GM12878 (cell line): ENCODE measurements around the gene MIA2. TPM values are rescaled to one million over a fixed set of nuclear protein-coding genes. Genes with fewer than 3 reads are reported as not detected.

Experiments used
- ATAC-seq: fragments of 200-7000 bp; cut with Tn5 transposase; 3 replicates; pipeline ENCODE4 v1.9.1; 2020; ENCODE audit warnings: mild to moderate bottlenecking, moderate library complexity
- BruUV-seq: library from RNA; stranded (reverse); fragments of 400-500 nt; replicated peaks from 2 replicates; lab custom pipeline; 2021; lab: Mats Ljungman, UMichigan
- CTCF ChIA-PET: fragments of 300-600 bp; sonication (Branson Sonifier 250); formaldehyde crosslinking; extraction: SDS; loops from one replicate; lab custom pipeline; 2021; ENCODE audit warnings: inconsistent platforms; lab: Yijun Ruan, JAX
- POLR2A ChIA-PET: fragments of 350-600 bp; formaldehyde crosslinking; extraction: SDS; loops from one replicate; lab custom pipeline; 2021; ENCODE audit warnings: inconsistent platforms; lab: Charles Lee
- RAD21 ChIA-PET: fragments of 300-600 bp; sonication (Branson Sonifier 250); formaldehyde crosslinking; loops from one replicate; lab custom pipeline; 2023; ENCODE audit warnings: antibody characterized with exemption; ENCODE audit not compliant: unreplicated experiment; lab: Charles Lee
- SMC1A ChIA-PET: fragments of 300-600 bp; sonication (Branson Sonifier 250); formaldehyde crosslinking; loops from one replicate; lab custom pipeline; 2023; ENCODE audit not compliant: unreplicated experiment, uncharacterized antibody; lab: Charles Lee
- DNase-seq: peaks from one replicate; pipeline ENCODE4 v3.0.0-alpha.2; 2011; ENCODE audit warnings: low read depth, low spot score
- FAIRE-seq: peaks from 3 replicates; lab custom pipeline; 2011; peaks lifted over from hg19 to GRCh38; lab: Jason Lieb, UNC
- H2AFZ ChIP-seq: 2 replicates; pipeline ENCODE4 v1.6.0; 2011; ENCODE audit warnings: low read depth, low read length, control low read depth; ENCODE audit not compliant: control insufficient read depth
- H3K27ac ChIP-seq: 2 replicates; pipeline ENCODE4 v1.5.1; 2011; ENCODE audit warnings: control low read depth; ENCODE audit not compliant: control insufficient read depth, insufficient read depth
- H3K27me3 ChIP-seq, 2 experiments: replicated peaks in 1 of 2; 2 replicates each; pipeline versions ENCODE4 v1.6.0 to v1.6.1; 2011; ENCODE audit warnings: low read length in 1 of 2; ENCODE audit not compliant: control insufficient read depth in 2 of 2, insufficient read depth in 2 of 2
- H3K36me3 ChIP-seq, 2 experiments: 2 replicates each; pipeline ENCODE4 v1.5.1; 2011; ENCODE audit warnings: low read length in 1 of 2; ENCODE audit not compliant: control insufficient read depth in 2 of 2, insufficient read depth in 2 of 2
- H3K4me1 ChIP-seq: 2 replicates; pipeline ENCODE4 v1.6.1; 2011; ENCODE audit warnings: mild to moderate bottlenecking, low read length, moderate library complexity, mixed read lengths; ENCODE audit not compliant: control insufficient read depth, insufficient read depth
- H3K4me2 ChIP-seq: 2 replicates; pipeline ENCODE4 v1.6.0; 2011; ENCODE audit warnings: control low read depth; ENCODE audit not compliant: control insufficient read depth, insufficient read depth
- H3K4me3 ChIP-seq: fragments of 200-600 bp; sonication (generic); 2 replicates; pipeline ENCODE4 v1.5.1; 2016
- H3K79me2 ChIP-seq: 2 replicates; pipeline ENCODE4 v1.6.0; 2011; ENCODE audit warnings: low read length; ENCODE audit not compliant: control insufficient read depth, insufficient read depth
- H3K9ac ChIP-seq: 2 replicates; pipeline ENCODE4 v1.8.0; 2011; ENCODE audit warnings: low read length, control low read depth, mixed read lengths; ENCODE audit not compliant: control insufficient read depth, insufficient read depth
- H3K9me3 ChIP-seq: replicated peaks from 3 replicates; pipeline ENCODE4 v1.5.1; 2011; ENCODE audit warnings: mild to moderate bottlenecking, low read length; ENCODE audit not compliant: control insufficient read depth, insufficient read depth
- H4K20me1 ChIP-seq: 2 replicates; pipeline ENCODE4 v1.6.0; 2011; ENCODE audit not compliant: control insufficient read depth, insufficient read depth
- ATF7 ChIP-seq: fragments of 450-650 bp; IDR thresholded peaks from 2 replicates; pipeline ENCODE4 v1.6.1; 2016; ENCODE audit warnings: low read depth, mild to moderate bottlenecking
- BACH1 ChIP-seq: fragments of 450-650 bp; IDR thresholded peaks from 2 replicates; pipeline ENCODE4 v1.6.1; 2017; ENCODE audit warnings: mild to moderate bottlenecking, borderline replicate concordance
- CHD1 ChIP-seq: IDR thresholded peaks from 2 replicates; pipeline ENCODE4 v1.6.1; 2012; ENCODE audit warnings: low read depth, low read length, improper control_type of control experiment
- FOXM1 ChIP-seq: IDR thresholded peaks from 2 replicates; pipeline ENCODE4 v1.6.1; 2012; ENCODE audit warnings: low read depth, mild to moderate bottlenecking, inconsistent platforms, low read length, moderate library complexity
- GATAD2B ChIP-seq: fragments of 450-650 bp; conservative IDR thresholded peaks from 2 replicates; pipeline ENCODE4 v1.6.1; 2017; ENCODE audit warnings: low read depth, mild to moderate bottlenecking, moderate library complexity
- MTA3 ChIP-seq: IDR thresholded peaks from 2 replicates; pipeline ENCODE4 v1.6.1; 2012; ENCODE audit warnings: low read length, inconsistent platforms, borderline replicate concordance
- RB1 ChIP-seq: fragments of 450-650 bp; formaldehyde crosslinking; IDR thresholded peaks from 2 replicates; pipeline ENCODE4 v1.6.1; 2017; ENCODE audit warnings: mild to moderate bottlenecking, borderline replicate concordance
- STAT3 ChIP-seq: IDR thresholded peaks from 2 replicates; pipeline ENCODE4 v1.6.1; 2011; ENCODE audit warnings: low read depth, low read length, improper control_type of control experiment
- WRNIP1 ChIP-seq: IDR thresholded peaks from 2 replicates; pipeline ENCODE4 v1.6.1; 2011; ENCODE audit warnings: low read depth, low read length, improper control_type of control experiment, borderline replicate concordance
- ZBED1 ChIP-seq: IDR thresholded peaks from 2 replicates; pipeline ENCODE4 v1.6.1; 2016; ENCODE audit warnings: borderline replicate concordance
- WGBS: methylation state at CpG from one replicate; pipeline ENCODE4 v1.1.6; 2016; ENCODE audit warnings: low lambda C conversion rate; ENCODE audit not compliant: insufficient replicate concordance, insufficient coverage; ENCODE audit errors: missing lambda C conversion rate; 5-methylcytosine and 5-hydroxymethylcytosine counted together
- in situ Hi-C: fragments of 300-500 bp; cut with MboI; formaldehyde crosslinking; loops from 9 replicates; pipeline ENCODE4 v1.14.3; 2018; ENCODE audit warnings: mixed read lengths
- intact Hi-C: fragments of 100-400 bp; cut with micrococcal nuclease; formaldehyde crosslinking; loops from one replicate; pipeline ENCODE4 v1.14.2; 2022; ENCODE audit not compliant: unreplicated experiment
- polyA plus RNA-seq, 11 experiments: library from polyadenylated mRNA; depleted of rRNA in 4 of 11; unstranded in 6 of 11; stranded (reverse) in 5 of 11; fragments of >200 nt; fragmentation: Nextera tagmentation in 4 of 11; fragmentation: Illumina TruSeq in 1 of 11; extraction: Ambion mirVana in 4 of 11; extraction: Trizol in 1 of 11; gene quantifications; 1 replicate in 1 of 11; 2 replicates in 10 of 11; pipeline versions ENCODE4 v1.2.1 to v1.2.3, GENCODE V29; 2011 to 2016; ENCODE audit warnings: inconsistent platforms in 2 of 11, missing spikeins in 2 of 11, low read depth in 1 of 11
- total RNA-seq, 4 experiments: library from RNA; depleted of rRNA in 3 of 4; stranded (reverse); fragments of >200 nt in 3 of 4; fragmentation: Illumina TruSeq in 1 of 4; extraction: Trizol in 1 of 4; gene quantifications; 2 replicates each; pipeline versions ENCODE4 v1.2.1 to v1.2.3, GENCODE V29; 2013 to 2021
- TF ChIP-seq, protein P1 (sequence below): IDR thresholded peaks from 2 replicates; pipeline ENCODE4 v1.6.1; 2012; ENCODE audit warnings: low read depth, low read length, improper control_type of control experiment

The MIA2 gene
- total and polyA plus RNA-seq, 10 of the 15 experiments (the other 5 are each of a cell fraction or from before 2014, with no cell fraction given): 6.3 to 36.8 (median 17.1) TPM

DNA sequence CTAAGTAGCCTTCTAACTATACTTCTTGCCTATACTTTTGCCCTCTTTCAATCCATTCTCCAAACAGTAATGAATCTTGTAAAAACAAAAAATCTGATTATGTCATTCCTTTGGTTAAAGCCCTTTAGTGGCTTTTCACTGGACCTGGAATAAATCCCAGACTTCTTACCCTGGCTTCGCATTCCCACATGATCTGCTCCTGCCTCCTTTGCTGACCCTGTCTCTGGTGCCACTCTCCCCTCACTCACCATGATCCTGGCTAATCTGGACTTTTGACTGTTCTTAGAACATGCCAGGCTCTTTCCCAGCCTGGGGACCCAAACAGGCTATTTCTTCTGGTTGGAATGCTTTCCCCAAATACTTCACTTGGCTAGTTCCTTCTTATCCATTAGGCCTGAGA is 7.9 kb downstream of the MIA2 start:
- FAIRE-seq: no peak
- no peaks in the 10 kb centered on the region for H4K20me1 ChIP-seq
- H3K9ac ChIP-seq: no peak overlapping the region
- H3K9me3 ChIP-seq: no peaks in the 10 kb centered on the region
- H3K36me3 ChIP-seq: no peaks in the 10 kb centered on the region
- H3K4me3 ChIP-seq: no peak overlapping the region
- no peak for ATAC-seq
- WGBS: 82% methylated on average over 1 of the region's 1 CpG
- H2AFZ ChIP-seq: no peak overlapping the region
- no peak for DNase-seq
- ChIA-PET POLR2A (no interaction called here), SMC1A (no interaction called here), RAD21 (no interaction called here), CTCF (interaction anchor here (1.5 kb wide), 1 partner anchor 10 kb away, joined by 4 read pairs; no protein-coding TSS in a partner anchor)
- intact Hi-C loops (no loop called here), in situ Hi-C loops (no loop called here)
- no peaks in the 10 kb centered on the region for H3K79me2 ChIP-seq
- no peak overlapping the region for H3K4me2 ChIP-seq
- no peaks in the 10 kb centered on the region for H3K27me3 ChIP-seq
- BruUV-seq: no TSS peak
- TF ChIP-seq, protein P1, sequence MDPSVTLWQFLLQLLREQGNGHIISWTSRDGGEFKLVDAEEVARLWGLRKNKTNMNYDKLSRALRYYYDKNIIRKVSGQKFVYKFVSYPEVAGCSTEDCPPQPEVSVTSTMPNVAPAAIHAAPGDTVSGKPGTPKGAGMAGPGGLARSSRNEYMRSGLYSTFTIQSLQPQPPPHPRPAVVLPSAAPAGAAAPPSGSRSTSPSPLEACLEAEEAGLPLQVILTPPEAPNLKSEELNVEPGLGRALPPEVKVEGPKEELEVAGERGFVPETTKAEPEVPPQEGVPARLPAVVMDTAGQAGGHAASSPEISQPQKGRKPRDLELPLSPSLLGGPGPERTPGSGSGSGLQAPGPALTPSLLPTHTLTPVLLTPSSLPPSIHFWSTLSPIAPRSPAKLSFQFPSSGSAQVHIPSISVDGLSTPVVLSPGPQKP: no peak
- TF ChIP-seq GATAD2B (no peak), WRNIP1 (no peak), RB1 (no peak), ZBED1 (no peak), FOXM1 (no peak), ATF7 (no peak), BACH1 (no peak), MTA3 (no peak), CHD1 (no peak), STAT3 (no peak)
- no peaks in the 10 kb centered on the region for H3K4me1 ChIP-seq
- no peak overlapping the region for H3K27ac ChIP-seq
